Mononuclear cell (primary cell): Measurements from ENCODE around the gene SAP30BP. TPM values are rescaled to one million over a fixed set of nuclear protein-coding genes. Genes with fewer than 3 reads are reported as not detected.

Experiments used
- H3K27me3 ChIP-seq: 2 replicates; pipeline ENCODE4 v1.6.0; 2011; ENCODE audit warnings: low read length, control low read depth; ENCODE audit not compliant: insufficient read depth
- H3K4me1 ChIP-seq: 2 replicates; pipeline ENCODE4 v1.5.1; 2011; ENCODE audit warnings: mild to moderate bottlenecking, low read length, control low read depth; ENCODE audit not compliant: insufficient read depth
- H3K4me3 ChIP-seq: 2 replicates; pipeline ENCODE4 v1.5.1; 2011; ENCODE audit warnings: mild to moderate bottlenecking, low read length, moderate library complexity
- H3K9me3 ChIP-seq: 2 replicates; pipeline ENCODE4 v1.5.1; 2011; ENCODE audit warnings: low read depth, mild to moderate bottlenecking, control low read depth, low read length
- total RNA-seq: library from RNA; depleted of rRNA; stranded (reverse); fragments of >200 nt; gene quantifications from one replicate; pipeline ENCODE4 v1.2.3, GENCODE V29; 2012

The SAP30BP gene
- total RNA-seq, 1 donor, result 105 TPM

- H3K4me1 ChIP-seq, result peaks cover 10% of the 10 kb centered on the region
- peaks cover 19% of the 10 kb centered on the region for H3K27me3 ChIP-seq
- no peaks in the 10 kb centered on the region for H3K9me3 ChIP-seq
- H3K4me3 ChIP-seq, result no peak overlapping the region
Measured at GRCh38 chr17:75723171-75723930, 56.2 kb downstream of the SAP30BP start.

GRCh38 chr17:75724016-75725003 is 57.2 kb downstream of the SAP30BP start:
- H3K4me1 ChIP-seq, result peaks cover 10% of the 10 kb centered on the region
- peaks cover 19% of the 10 kb centered on the region for H3K27me3 ChIP-seq
- H3K4me3 ChIP-seq, result no peak overlapping the region
- H3K9me3 ChIP-seq, result no peaks in the 10 kb centered on the region

GRCh38 chr17:75725504-75725903 is 58.4 kb downstream of the SAP30BP start:
- H3K4me1 ChIP-seq, result peaks cover 10% of the 10 kb centered on the region
- H3K27me3 ChIP-seq, result peaks cover 10% of the 10 kb centered on the region
- no peaks in the 10 kb centered on the region for H3K9me3 ChIP-seq
- no peak overlapping the region for H3K4me3 ChIP-seq

GRCh38 chr17:75727391-75727790 is 60.3 kb downstream of the SAP30BP start:
- Histone ChIP-seq H3K4me1 (no peaks in the 10 kb centered on the region), H3K27me3 (no peaks in the 10 kb centered on the region), H3K9me3 (no peaks in the 10 kb centered on the region), H3K4me3 (no peak overlapping the region)

- no peaks in the 10 kb centered on the region for H3K4me1 ChIP-seq
- no peaks in the 10 kb centered on the region for H3K27me3 ChIP-seq
- H3K4me3 ChIP-seq, result no peak overlapping the region
- H3K9me3 ChIP-seq, result no peaks in the 10 kb centered on the region
Measured at GRCh38 chr17:75729351-75729750, 62.2 kb downstream of the SAP30BP start.

GRCh38 chr17:75730065-75730464 is 62.9 kb downstream of the SAP30BP start:
- no peaks in the 10 kb centered on the region for H3K4me1 ChIP-seq
- H3K4me3 ChIP-seq, result no peak overlapping the region
- H3K27me3 ChIP-seq, result no peaks in the 10 kb centered on the region
- no peaks in the 10 kb centered on the region for H3K9me3 ChIP-seq

- Histone ChIP-seq H3K4me1 (no peaks in the 10 kb centered on the region), H3K4me3 (no peak overlapping the region), H3K9me3 (no peaks in the 10 kb centered on the region)
Measured at GRCh38 chr17:75731086-75731715, 64.1 kb downstream of the SAP30BP start.

GRCh38 chr17:75731716-75732498 is 64.8 kb downstream of the SAP30BP start:
- H3K4me1 ChIP-seq, result no peaks in the 10 kb centered on the region
- no peaks in the 10 kb centered on the region for H3K27me3 ChIP-seq
- H3K9me3 ChIP-seq, result no peaks in the 10 kb centered on the region
- no peak overlapping the region for H3K4me3 ChIP-seq

More at GRCh38 chr17:75731086-75731715, 64.1 kb downstream of the SAP30BP start:
- H3K27me3 ChIP-seq, result no peaks in the 10 kb centered on the region

GRCh38 chr17:75733471-75733870 is 66.3 kb downstream of the SAP30BP start:
- Histone ChIP-seq H3K9me3 (no peaks in the 10 kb centered on the region), H3K4me3 (no peak overlapping the region), H3K27me3 (no peaks in the 10 kb centered on the region), H3K4me1 (peaks cover 12% of the 10 kb centered on the region)

- Histone ChIP-seq H3K9me3 (no peaks in the 10 kb centered on the region), H3K27me3 (no peaks in the 10 kb centered on the region), H3K4me1 (peaks cover 16% of the 10 kb centered on the region), H3K4me3 (no peak overlapping the region)
Measured at GRCh38 chr17:75734674-75735294, 67.6 kb downstream of the SAP30BP start.

GRCh38 chr17:75736173-75736835 is 69.2 kb downstream of the SAP30BP start:
- Histone ChIP-seq H3K4me1 (peaks cover 16% of the 10 kb centered on the region), H3K27me3 (no peaks in the 10 kb centered on the region), H3K4me3 (no peak overlapping the region), H3K9me3 (no peaks in the 10 kb centered on the region)

- Histone ChIP-seq H3K9me3 (no peaks in the 10 kb centered on the region), H3K4me1 (peaks cover 16% of the 10 kb centered on the region), H3K4me3 (no peak overlapping the region), H3K27me3 (no peaks in the 10 kb centered on the region)
Measured at GRCh38 chr17:75737133-75737962, 70.2 kb downstream of the SAP30BP start.

GRCh38 chr17:75738218-75738802 is 71.2 kb downstream of the SAP30BP start:
- H3K4me1 ChIP-seq, result peaks cover 16% of the 10 kb centered on the region
- H3K4me3 ChIP-seq, result no peak overlapping the region
- H3K9me3 ChIP-seq, result no peaks in the 10 kb centered on the region
- H3K27me3 ChIP-seq, result no peaks in the 10 kb centered on the region
